ENCODE results near the gene DISP3.

The DISP3 gene

GRCh38 chr1:11516961-11517635 is 38.1 kb downstream of the DISP3 start:
- Histone ChIP-seq H3K27me3 (ENCODE audit: control insufficient read depth, insufficient read depth, low read length) (no peaks in the 10 kb centered on the region), H3K4me3 (ENCODE audit: low read depth, low read length) (no peak overlapping the region), H3K36me3 (ENCODE audit: control insufficient read depth, insufficient read depth, low read length) (peaks cover 3% of the 10 kb centered on the region; the same call in 1 of the 2 replicates), H3K27ac (ENCODE audit: low read depth, low read length) (no peak overlapping the region), H3K9ac (ENCODE audit: low read length) (no peak overlapping the region), H3K9me3 (ENCODE audit: control insufficient read depth, insufficient read depth, low read depth, low read length) (no peaks in the 10 kb centered on the region), H3K4me1 (ENCODE audit: control insufficient read depth, insufficient read depth, low read length) (peaks cover 4% of the 10 kb centered on the region; the same call in 1 of the 2 replicates)

- H3K4me1 ChIP-seq (ENCODE audit: control insufficient read depth, insufficient read depth, low read length): peaks cover 4% of the 10 kb centered on the region; the same call in 1 of the 2 replicates
- no peak overlapping the region for H3K4me3 ChIP-seq (ENCODE audit: low read depth, low read length)
- H3K36me3 ChIP-seq (ENCODE audit: control insufficient read depth, insufficient read depth, low read length): peaks cover 3% of the 10 kb centered on the region; the same call in 1 of the 2 replicates
Observed at GRCh38 chr1:11518016-11518701, 39.2 kb downstream of the DISP3 start.

GRCh38 chr1:11518791-11519628 is 40.1 kb downstream of the DISP3 start:
- Histone ChIP-seq H3K36me3 (ENCODE audit: control insufficient read depth, insufficient read depth, low read length) (peaks cover 3% of the 10 kb centered on the region; the same call in 1 of the 2 replicates), H3K9ac (ENCODE audit: low read length) (no peak overlapping the region), H3K4me3 (ENCODE audit: low read depth, low read length) (no peak overlapping the region), H3K27me3 (ENCODE audit: control insufficient read depth, insufficient read depth, low read length) (no peaks in the 10 kb centered on the region), H3K9me3 (ENCODE audit: control insufficient read depth, insufficient read depth, low read depth, low read length) (no peaks in the 10 kb centered on the region), H3K27ac (ENCODE audit: low read depth, low read length) (no peak overlapping the region), H3K4me1 (ENCODE audit: control insufficient read depth, insufficient read depth, low read length) (peaks cover 4% of the 10 kb centered on the region; the same call in 1 of the 2 replicates)

More at GRCh38 chr1:11518016-11518701, 39.2 kb downstream of the DISP3 start:
- no peak overlapping the region for H3K9ac ChIP-seq (ENCODE audit: low read length)
- H3K9me3 ChIP-seq (ENCODE audit: control insufficient read depth, insufficient read depth, low read depth, low read length): no peaks in the 10 kb centered on the region
- no peaks in the 10 kb centered on the region for H3K27me3 ChIP-seq (ENCODE audit: control insufficient read depth, insufficient read depth, low read length)
- no peak overlapping the region for H3K27ac ChIP-seq (ENCODE audit: low read depth, low read length)

- no peaks in the 10 kb centered on the region for H3K9me3 ChIP-seq (ENCODE audit: control insufficient read depth, insufficient read depth, low read depth, low read length)
- no peak overlapping the region for H3K4me3 ChIP-seq (ENCODE audit: low read depth, low read length)
- H3K27me3 ChIP-seq (ENCODE audit: control insufficient read depth, insufficient read depth, low read length): no peaks in the 10 kb centered on the region
- H3K36me3 ChIP-seq (ENCODE audit: control insufficient read depth, insufficient read depth, low read length): peaks cover 3% of the 10 kb centered on the region; the same call in 1 of the 2 replicates
- no peak overlapping the region for H3K27ac ChIP-seq (ENCODE audit: low read depth, low read length)
- no peak overlapping the region for H3K9ac ChIP-seq (ENCODE audit: low read length)
- H3K4me1 ChIP-seq (ENCODE audit: control insufficient read depth, insufficient read depth, low read length): peaks cover 4% of the 10 kb centered on the region; the same call in 1 of the 2 replicates
Observed at GRCh38 chr1:11519629-11520031, 40.7 kb downstream of the DISP3 start.

- Histone ChIP-seq H3K27ac (ENCODE audit: low read depth, low read length) (no peak overlapping the region), H3K27me3 (ENCODE audit: control insufficient read depth, insufficient read depth, low read length) (no peaks in the 10 kb centered on the region), H3K9me3 (ENCODE audit: control insufficient read depth, insufficient read depth, low read depth, low read length) (no peaks in the 10 kb centered on the region), H3K4me1 (ENCODE audit: control insufficient read depth, insufficient read depth, low read length) (peaks cover 4% of the 10 kb centered on the region; the same call in 1 of the 2 replicates), H3K36me3 (ENCODE audit: control insufficient read depth, insufficient read depth, low read length) (peaks cover 3% of the 10 kb centered on the region; the same call in 1 of the 2 replicates), H3K9ac (ENCODE audit: low read length) (no peak overlapping the region), H3K4me3 (ENCODE audit: low read depth, low read length) (no peak overlapping the region)
Observed at GRCh38 chr1:11520531-11521233, 41.7 kb downstream of the DISP3 start.

- H3K4me3 ChIP-seq (ENCODE audit: low read depth, low read length): no peak overlapping the region
- H3K27ac ChIP-seq (ENCODE audit: low read depth, low read length): no peak overlapping the region
- no peaks in the 10 kb centered on the region for H3K9me3 ChIP-seq (ENCODE audit: control insufficient read depth, insufficient read depth, low read depth, low read length)
- peaks cover 3% of the 10 kb centered on the region; the same call in 1 of the 2 replicates for H3K36me3 ChIP-seq (ENCODE audit: control insufficient read depth, insufficient read depth, low read length)
- H3K9ac ChIP-seq (ENCODE audit: low read length): no peak overlapping the region
- H3K27me3 ChIP-seq (ENCODE audit: control insufficient read depth, insufficient read depth, low read length): no peaks in the 10 kb centered on the region
- peaks cover 4% of the 10 kb centered on the region; the same call in 1 of the 2 replicates for H3K4me1 ChIP-seq (ENCODE audit: control insufficient read depth, insufficient read depth, low read length)
Observed at GRCh38 chr1:11521582-11522399, 42.8 kb downstream of the DISP3 start.

GRCh38 chr1:11522400-11523235 is 43.7 kb downstream of the DISP3 start:
- Histone ChIP-seq H3K9me3 (ENCODE audit: control insufficient read depth, insufficient read depth, low read depth, low read length) (no peaks in the 10 kb centered on the region), H3K4me1 (ENCODE audit: control insufficient read depth, insufficient read depth, low read length) (peaks cover 4% of the 10 kb centered on the region; the same call in 1 of the 2 replicates), H3K27ac (ENCODE audit: low read depth, low read length) (peak overlapping the region; percentile 33; the same call in 1 of the 2 replicates), H3K36me3 (ENCODE audit: control insufficient read depth, insufficient read depth, low read length) (peaks cover 3% of the 10 kb centered on the region; the same call in 1 of the 2 replicates), H3K9ac (ENCODE audit: low read length) (no peak overlapping the region), H3K27me3 (ENCODE audit: control insufficient read depth, insufficient read depth, low read length) (no peaks in the 10 kb centered on the region), H3K4me3 (ENCODE audit: low read depth, low read length) (no peak overlapping the region)

GRCh38 chr1:11523261-11523660 is 44.3 kb downstream of the DISP3 start:
- Histone ChIP-seq H3K27ac (ENCODE audit: low read depth, low read length) (no peak overlapping the region), H3K4me1 (ENCODE audit: control insufficient read depth, insufficient read depth, low read length) (peaks cover 4% of the 10 kb centered on the region; the same call in 1 of the 2 replicates), H3K9me3 (ENCODE audit: control insufficient read depth, insufficient read depth, low read depth, low read length) (no peaks in the 10 kb centered on the region), H3K27me3 (ENCODE audit: control insufficient read depth, insufficient read depth, low read length) (no peaks in the 10 kb centered on the region), H3K4me3 (ENCODE audit: low read depth, low read length) (no peak overlapping the region), H3K9ac (ENCODE audit: low read length) (no peak overlapping the region), H3K36me3 (ENCODE audit: control insufficient read depth, insufficient read depth, low read length) (peaks cover 3% of the 10 kb centered on the region; the same call in 1 of the 2 replicates)

- Histone ChIP-seq H3K4me1 (ENCODE audit: control insufficient read depth, insufficient read depth, low read length) (peaks cover 4% of the 10 kb centered on the region; the same call in 1 of the 2 replicates), H3K36me3 (ENCODE audit: control insufficient read depth, insufficient read depth, low read length) (peaks cover 3% of the 10 kb centered on the region; the same call in 1 of the 2 replicates), H3K9ac (ENCODE audit: low read length) (no peak overlapping the region), H3K4me3 (ENCODE audit: low read depth, low read length) (no peak overlapping the region), H3K27ac (ENCODE audit: low read depth, low read length) (no peak overlapping the region), H3K9me3 (ENCODE audit: control insufficient read depth, insufficient read depth, low read depth, low read length) (no peaks in the 10 kb centered on the region), H3K27me3 (ENCODE audit: control insufficient read depth, insufficient read depth, low read length) (no peaks in the 10 kb centered on the region)
Observed at GRCh38 chr1:11523746-11524464, 45.0 kb downstream of the DISP3 start.

Measured in HUES6 (cell line).